Endothelial cell of umbilical vein (primary cell): ENCODE results near the gene PDE1A. TPM values are rescaled to one million over a fixed set of nuclear protein-coding genes. Genes with fewer than 3 reads are reported as not detected.

Source experiments
- BruUV-seq: library from RNA; stranded (reverse); fragments of 400-500 nt; replicated peaks from 2 replicates; lab custom pipeline; 2021; lab: Mats Ljungman, UMichigan
- CTCF ChIA-PET: fragments of 300-600, 350-600 bp; sonication (Branson Sonifier 250); formaldehyde crosslinking; loops from one replicate; lab custom pipeline; 2021; ENCODE audit warnings: antibody characterized with exemption, inconsistent platforms; lab: Charles Lee
- POLR2A ChIA-PET: fragments of 300-600, 350-600 bp; sonication (Branson Sonifier 250); formaldehyde crosslinking; loops from one replicate; lab custom pipeline; 2021; ENCODE audit warnings: antibody characterized with exemption, inconsistent platforms; lab: Charles Lee
- DNase-seq: peaks from one replicate; pipeline ENCODE4 v3.0.0-alpha.2; 2011; ENCODE audit warnings: low read depth, low spot score
- FAIRE-seq: peaks from 2 replicates; lab custom pipeline; 2011; peaks lifted over from hg19 to GRCh38; lab: Jason Lieb, UNC
- H2AFZ ChIP-seq: 2 replicates; pipeline ENCODE4 v1.6.0; 2012; ENCODE audit warnings: low read depth, low read length, control low read depth, inconsistent platforms
- H3K27ac ChIP-seq: 2 replicates; pipeline ENCODE4 v1.5.1; 2011; ENCODE audit warnings: low read depth, mild to moderate bottlenecking, control low read depth, low read length, moderate library complexity; ENCODE audit not compliant: insufficient read depth
- H3K27me3 ChIP-seq, 2 experiments: 2 replicates each; pipeline versions ENCODE4 v1.6.0 to v1.6.1; 2011; ENCODE audit warnings: low read length in 2 of 2, mixed read lengths in 1 of 2; ENCODE audit not compliant: control insufficient read depth in 2 of 2, insufficient read depth in 2 of 2
- H3K36me3 ChIP-seq, 2 experiments: 2 replicates in 1 of 2; 3 replicates in 1 of 2; pipeline ENCODE4 v1.5.1; 2011; ENCODE audit warnings: low read length in 2 of 2, mild to moderate bottlenecking in 1 of 2, moderate library complexity in 1 of 2; ENCODE audit not compliant: control insufficient read depth in 2 of 2, insufficient read depth in 2 of 2; ENCODE audit errors: extremely low read depth in 1 of 2
- H3K4me1 ChIP-seq: 3 replicates; pipeline ENCODE4 v1.5.1; 2011; ENCODE audit warnings: mild to moderate bottlenecking, low read length; ENCODE audit not compliant: control insufficient read depth, insufficient read depth; ENCODE audit errors: extremely low read depth
- H3K4me2 ChIP-seq: 2 replicates; pipeline ENCODE4 v1.6.1; 2011; ENCODE audit warnings: low read length, control low read depth, mixed read lengths; ENCODE audit not compliant: insufficient read depth
- H3K4me3 ChIP-seq, 3 experiments: fragments of 200-600 bp in 1 of 3; sonication (generic), shearing (Covaris generic) in 1 of 3; replicated peaks in 1 of 3; 2 replicates each; pipeline ENCODE4 v1.5.1; 2011 to 2016; ENCODE audit warnings: control low read depth in 3 of 3, low read length in 3 of 3, mild to moderate bottlenecking in 2 of 3, inconsistent platforms in 1 of 3, low read depth in 1 of 3, moderate library complexity in 1 of 3; ENCODE audit not compliant: insufficient read depth in 1 of 3
- H3K79me2 ChIP-seq: 2 replicates; pipeline ENCODE4 v1.6.0; 2012; ENCODE audit warnings: low read length, inconsistent platforms; ENCODE audit not compliant: control insufficient read depth, insufficient read depth
- H3K9ac ChIP-seq: replicated peaks from 2 replicates; pipeline ENCODE3; 2011; ENCODE audit warnings: low read length, control low read depth; ENCODE audit not compliant: insufficient read depth; ENCODE audit errors: extremely low read depth
- H3K9me1 ChIP-seq: replicated peaks from 3 replicates; pipeline ENCODE4 v1.6.0; 2011; ENCODE audit warnings: mild to moderate bottlenecking, low read length; ENCODE audit not compliant: control insufficient read depth, insufficient read depth; ENCODE audit errors: extremely low read depth
- H3K9me3 ChIP-seq: replicated peaks from 2 replicates; pipeline ENCODE4 v1.5.1; 2012; ENCODE audit warnings: low read length, inconsistent platforms; ENCODE audit not compliant: control insufficient read depth, insufficient read depth
- H4K20me1 ChIP-seq: replicated peaks from 2 replicates; pipeline ENCODE3; 2011; ENCODE audit warnings: mild to moderate bottlenecking, low read length; ENCODE audit not compliant: control insufficient read depth, insufficient read depth; ENCODE audit errors: extremely low read depth
- EZH2 ChIP-seq: IDR thresholded peaks from 2 replicates; pipeline ENCODE4 v1.6.1; 2012; ENCODE audit warnings: borderline replicate concordance, low read depth, mild to moderate bottlenecking, moderate library complexity, low read length, inconsistent platforms; ENCODE audit not compliant: severe bottlenecking
- FOS ChIP-seq: IDR thresholded peaks from 2 replicates; pipeline ENCODE4 v1.6.1; 2011; ENCODE audit warnings: mild to moderate bottlenecking, low read length, moderate library complexity, borderline replicate concordance; ENCODE audit not compliant: insufficient read depth
- GATA2 ChIP-seq: IDR thresholded peaks from 2 replicates; pipeline ENCODE4 v1.7.0; 2011; ENCODE audit warnings: low read depth, mild to moderate bottlenecking, moderate library complexity, mixed read lengths, low read length; ENCODE audit not compliant: insufficient read length, insufficient read depth
- JUN ChIP-seq: IDR thresholded peaks from 2 replicates; pipeline ENCODE4 v1.6.1; 2011; ENCODE audit warnings: borderline replicate concordance, low read depth; ENCODE audit not compliant: insufficient read length, insufficient read depth
- MYC ChIP-seq: IDR thresholded peaks from one replicate; pipeline ENCODE4 v1.6.1; 2011; ENCODE audit warnings: mild to moderate bottlenecking, low read depth, low read length
- POLR2A ChIP-seq: IDR thresholded peaks from 2 replicates; pipeline ENCODE4 v1.6.1; 2012; ENCODE audit warnings: low read depth, mild to moderate bottlenecking, control low read depth, low read length
- POLR2AphosphoS5 ChIP-seq: IDR thresholded peaks from 2 replicates; pipeline ENCODE4 v1.6.1; 2012; ENCODE audit warnings: low read depth, mild to moderate bottlenecking, control low read depth, low read length, moderate library complexity; ENCODE audit not compliant: insufficient read depth
- dilution Hi-C: fragments of 300-500 bp; cut with MboI; formaldehyde crosslinking; loops from one replicate; pipeline ENCODE4 v1.15.0; 2019; ENCODE audit warnings: low sequenced_read_pairs; ENCODE audit not compliant: extremely low pct_ligation_motif_present
- intact Hi-C: fragments of 100-400 bp; cut with micrococcal nuclease; formaldehyde crosslinking; loops from one replicate; pipeline ENCODE4 v1.10.0; 2022
- polyA plus RNA-seq, 4 experiments: library from polyadenylated mRNA; depleted of rRNA in 3 of 4; stranded (reverse) in 3 of 4; unstranded in 1 of 4; fragments of >200 nt; gene quantifications; 2 replicates each; pipeline versions ENCODE4 v1.2.1 to v1.2.3, GENCODE V29; 2011 to 2012; ENCODE audit warnings: missing spikeins in 1 of 4
- total RNA-seq: library from RNA; stranded (reverse); gene quantifications from 2 replicates; pipeline ENCODE4 v1.2.3, GENCODE V29; 2021
- TF ChIP-seq, protein P1 (sequence below), 2 donors: IDR thresholded peaks; 1 replicate in 1 of 2; 2 replicates in 1 of 2; pipeline ENCODE4 v1.5.1; 2011; ENCODE audit warnings: low read length in 2 of 2, mild to moderate bottlenecking in 2 of 2, moderate library complexity in 2 of 2, control low read depth in 1 of 2, inconsistent platforms in 1 of 2, low read depth in 1 of 2; ENCODE audit not compliant: insufficient read depth in 1 of 2; ENCODE audit errors: extremely low read depth in 1 of 2
- TF ChIP-seq, protein P2 (sequence below): IDR thresholded peaks from 2 replicates; pipeline ENCODE4 v1.6.1; 2011; ENCODE audit not compliant: insufficient read depth, insufficient read length

Gene PDE1A
- total and polyA plus RNA-seq, 2 donors (not counting 3 experiments of a cell fraction or from before 2014, with no cell fraction given): 0.43 to 0.49 TPM

DNA sequence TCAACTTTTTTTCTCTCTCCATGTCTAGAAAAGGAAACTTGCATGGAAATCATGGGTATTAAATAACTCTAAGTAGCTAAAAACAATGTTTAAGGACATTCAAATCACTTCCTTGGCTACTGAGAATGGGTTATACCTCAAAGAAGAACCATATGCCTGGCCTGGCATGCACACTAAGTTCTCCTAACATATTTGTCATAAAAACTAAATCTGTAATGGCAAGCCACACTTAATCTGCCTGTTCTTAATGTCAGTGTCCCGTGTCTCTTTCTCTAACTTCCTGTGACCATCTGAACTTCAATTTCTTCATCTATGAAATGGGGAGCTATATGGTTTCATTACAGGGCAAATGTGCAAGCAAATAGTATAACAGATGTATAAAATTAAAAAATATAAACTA is 11.1 kb downstream of the PDE1A start:
- BruUV-seq: no TSS peak
- Histone ChIP-seq H3K27me3 (no peaks in the 10 kb centered on the region), H3K4me2 (no peak overlapping the region), H3K9ac (no peak overlapping the region), H3K4me3 (no peak overlapping the region), H3K27ac (no peak overlapping the region), H3K4me1 (no peaks in the 10 kb centered on the region), H3K9me3 (no peaks in the 10 kb centered on the region), H4K20me1 (no peaks in the 10 kb centered on the region), H3K36me3 (no peaks in the 10 kb centered on the region), H3K9me1 (peaks cover 2% of the 10 kb centered on the region), H3K79me2 (no peaks in the 10 kb centered on the region), H2AFZ (no peak overlapping the region)
- intact Hi-C loops (no loop called here), dilution Hi-C loops (no loop called here)
- POLR2A ChIA-PET: no interaction called here
- FAIRE-seq (no peak), DNase-seq (no peak)
- no peak for TF ChIP-seq FOS
- CTCF ChIA-PET: no interaction called here

GRCh38 chr2:182412858-182413257 is 14.0 kb downstream of the PDE1A start:
- Histone ChIP-seq H3K36me3 (no peaks in the 10 kb centered on the region), H3K27me3 (no peaks in the 10 kb centered on the region), H3K9ac (no peak overlapping the region), H3K9me1 (peaks cover 2% of the 10 kb centered on the region), H3K27ac (no peak overlapping the region), H2AFZ (no peak overlapping the region), H4K20me1 (no peaks in the 10 kb centered on the region), H3K4me2 (no peak overlapping the region), H3K79me2 (no peaks in the 10 kb centered on the region), H3K4me1 (no peaks in the 10 kb centered on the region), H3K9me3 (no peaks in the 10 kb centered on the region), H3K4me3 (no peak overlapping the region)
- POLR2A ChIA-PET: no interaction called here
- intact Hi-C loops (no loop called here), dilution Hi-C loops (no loop called here)
- FAIRE-seq (no peak), DNase-seq (no peak)
- no TSS peak for BruUV-seq
- no peak for TF ChIP-seq POLR2A
- no peak for TF ChIP-seq EZH2
- TF ChIP-seq, protein P1, sequence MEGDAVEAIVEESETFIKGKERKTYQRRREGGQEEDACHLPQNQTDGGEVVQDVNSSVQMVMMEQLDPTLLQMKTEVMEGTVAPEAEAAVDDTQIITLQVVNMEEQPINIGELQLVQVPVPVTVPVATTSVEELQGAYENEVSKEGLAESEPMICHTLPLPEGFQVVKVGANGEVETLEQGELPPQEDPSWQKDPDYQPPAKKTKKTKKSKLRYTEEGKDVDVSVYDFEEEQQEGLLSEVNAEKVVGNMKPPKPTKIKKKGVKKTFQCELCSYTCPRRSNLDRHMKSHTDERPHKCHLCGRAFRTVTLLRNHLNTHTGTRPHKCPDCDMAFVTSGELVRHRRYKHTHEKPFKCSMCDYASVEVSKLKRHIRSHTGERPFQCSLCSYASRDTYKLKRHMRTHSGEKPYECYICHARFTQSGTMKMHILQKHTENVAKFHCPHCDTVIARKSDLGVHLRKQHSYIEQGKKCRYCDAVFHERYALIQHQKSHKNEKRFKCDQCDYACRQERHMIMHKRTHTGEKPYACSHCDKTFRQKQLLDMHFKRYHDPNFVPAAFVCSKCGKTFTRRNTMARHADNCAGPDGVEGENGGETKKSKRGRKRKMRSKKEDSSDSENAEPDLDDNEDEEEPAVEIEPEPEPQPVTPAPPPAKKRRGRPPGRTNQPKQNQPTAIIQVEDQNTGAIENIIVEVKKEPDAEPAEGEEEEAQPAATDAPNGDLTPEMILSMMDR (IDR thresholded peaks at IDR 0.05; ENCODE audit: extremely low read depth in 1 of 2, insufficient read depth in 1 of 2, low read depth in 1 of 2, low read length in 2 of 2): no peak
- no peak for TF ChIP-seq GATA2
- no peak for TF ChIP-seq POLR2AphosphoS5
- TF ChIP-seq MYC: no peak
- no peak for TF ChIP-seq JUN
- TF ChIP-seq FOS: no peak
- TF ChIP-seq, protein P2, sequence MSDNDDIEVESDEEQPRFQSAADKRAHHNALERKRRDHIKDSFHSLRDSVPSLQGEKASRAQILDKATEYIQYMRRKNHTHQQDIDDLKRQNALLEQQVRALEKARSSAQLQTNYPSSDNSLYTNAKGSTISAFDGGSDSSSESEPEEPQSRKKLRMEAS: no peak
- CTCF ChIA-PET: no interaction called here
